ENCODE measurements around the gene CFAP54.
"Not testable (repeated sequence)": the region's sequence is repeated elsewhere in the genome, so short reads cannot be mapped to it uniquely, and the experiment has no call there.

The CFAP54 gene

DNA sequence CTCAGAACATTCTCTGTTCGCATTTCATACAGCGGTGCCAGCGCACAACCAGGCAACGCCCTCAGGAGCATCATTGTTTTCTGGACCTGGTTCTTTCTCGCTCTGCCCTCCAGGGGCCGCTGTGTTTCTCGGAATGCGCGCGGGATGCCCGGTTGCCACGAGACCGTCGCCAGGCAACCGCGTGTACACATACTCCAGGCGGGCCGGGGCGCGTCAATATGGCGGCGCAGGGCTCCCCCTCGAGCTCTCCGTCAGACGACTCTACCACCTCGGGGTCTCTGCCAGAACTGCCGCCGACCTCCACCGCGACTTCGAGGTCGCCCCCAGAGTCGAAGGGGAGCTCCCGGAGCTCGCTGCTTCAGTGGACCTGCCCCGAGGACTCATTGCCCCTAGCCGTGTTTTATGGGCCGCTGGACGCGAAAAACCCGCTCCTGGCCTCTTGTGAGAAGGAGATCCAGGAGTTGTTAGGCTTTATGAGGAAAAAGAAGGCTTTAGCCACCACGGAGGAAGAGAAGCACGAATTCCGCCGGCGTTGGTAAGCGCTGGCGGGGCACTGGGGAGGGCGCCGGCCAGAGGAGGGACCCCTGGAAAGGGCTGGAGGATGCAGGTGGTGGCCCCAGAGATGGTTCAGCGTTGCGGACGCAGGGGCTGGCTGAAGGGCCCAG is at the start of gene CFAP54:
Gene CFAP54 (plus strand): TSS at position 186 of the 665 bp plus-strand sequence. CDS start 33 bp downstream, at position 219.
- no peak for FAIRE-seq

DNA sequence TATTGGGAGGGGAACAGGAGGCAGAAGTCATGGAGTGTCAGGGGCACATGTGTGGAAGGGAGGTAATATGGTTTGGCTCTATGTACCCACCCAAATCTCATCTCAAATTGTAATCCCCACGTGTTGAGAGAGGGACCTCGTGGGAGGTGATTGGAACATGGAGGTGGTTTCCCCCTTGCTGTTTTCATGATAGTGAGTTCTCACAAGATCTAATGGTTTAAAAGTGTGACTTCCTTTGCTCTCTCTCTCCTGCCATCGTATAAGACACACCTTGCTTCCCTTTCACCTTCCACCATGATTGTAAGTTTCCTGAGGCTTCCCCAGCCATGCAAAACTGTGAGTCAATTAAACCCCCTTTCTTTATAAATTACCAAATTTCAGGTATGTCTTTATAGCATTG is 47.6 kb upstream of the CFAP54 start:
- no peak for FAIRE-seq

DNA sequence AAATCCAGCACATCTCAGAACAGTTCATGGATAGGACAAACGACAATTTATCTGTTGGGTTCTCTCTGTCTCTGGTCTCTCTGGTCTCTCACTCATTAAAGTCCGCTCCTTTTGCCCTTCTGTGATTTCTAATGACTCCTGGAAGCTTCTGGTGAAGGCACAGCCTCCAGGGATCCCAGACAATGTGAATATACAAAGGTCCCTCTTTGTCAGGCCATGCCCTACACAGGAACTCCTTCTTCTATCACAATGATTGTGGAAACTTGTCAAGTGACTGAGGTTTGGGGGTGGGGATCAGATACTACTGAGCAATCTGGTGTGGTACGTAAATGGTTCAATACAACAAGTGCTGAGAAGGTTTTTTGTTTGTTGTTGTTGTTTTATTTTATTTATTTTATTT is 46.5 kb upstream of the CFAP54 start:
- FAIRE-seq, result no peak

GRCh38 chr12:96444399-96444798 is 45.0 kb upstream of the CFAP54 start:
- no peak for FAIRE-seq

DNA sequence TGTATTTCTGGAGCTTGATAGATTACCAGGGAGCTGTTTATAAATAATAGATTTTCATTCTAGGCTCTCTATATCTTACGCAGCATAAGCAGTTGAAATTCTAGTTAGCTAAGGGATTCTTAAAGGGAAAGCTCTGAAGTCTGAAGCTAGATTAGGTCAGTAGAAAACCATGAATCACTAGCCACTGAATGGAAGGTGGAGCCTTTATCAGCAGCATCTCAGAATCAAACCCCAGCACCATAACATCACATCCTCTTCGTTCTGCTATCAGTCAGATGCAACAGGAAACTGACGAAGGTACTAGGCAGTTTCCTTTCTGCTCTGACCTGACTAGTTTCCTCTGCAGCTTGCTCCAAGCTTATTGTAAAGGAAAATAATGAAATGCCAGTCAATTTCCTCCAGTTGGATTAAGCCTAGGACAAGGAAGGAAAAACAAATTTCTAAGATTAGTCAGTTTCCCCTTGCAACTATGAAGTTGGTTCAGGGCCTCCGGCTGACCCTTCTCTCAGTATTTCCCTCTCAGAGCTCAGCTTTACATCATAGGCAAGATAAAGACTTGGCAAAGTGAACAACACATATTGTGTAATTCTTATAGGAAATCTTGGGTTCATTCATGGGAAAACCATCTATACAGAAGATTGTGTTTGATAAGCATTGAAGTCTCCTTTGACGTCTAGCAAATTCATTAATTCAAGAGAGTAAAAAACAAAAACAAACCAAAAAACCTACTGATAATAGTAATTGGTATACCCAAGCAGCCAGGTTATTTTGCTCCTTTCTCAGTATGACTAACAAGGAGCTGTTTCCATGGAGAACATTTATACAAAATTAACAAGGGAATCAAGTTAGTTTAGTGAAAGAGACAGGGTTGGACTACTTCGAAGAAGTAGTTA is 43.4 kb upstream of the CFAP54 start:
- no peak for FAIRE-seq

DNA sequence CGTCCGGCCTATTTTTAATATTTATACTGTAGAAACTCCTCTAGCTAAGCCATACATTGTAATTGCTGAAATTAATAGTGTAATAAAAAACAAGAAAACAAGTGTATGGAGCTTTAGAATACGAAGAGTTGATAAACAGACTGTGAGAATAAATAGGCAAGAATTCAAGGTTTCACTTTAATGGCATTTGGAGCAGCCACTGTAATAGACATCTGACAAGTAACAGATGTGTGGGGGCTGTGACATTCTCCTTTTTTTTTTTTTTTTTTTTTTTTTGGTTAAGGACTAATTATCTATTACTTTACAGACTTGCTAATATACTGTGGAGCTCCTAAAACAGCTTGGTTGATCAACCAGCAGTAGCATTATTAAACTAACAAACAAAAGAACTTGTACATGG is 42.1 kb upstream of the CFAP54 start:
- no peak for FAIRE-seq

- no peak for FAIRE-seq
Measured at GRCh38 chr12:96448300-96448699, 41.1 kb upstream of the CFAP54 start.

DNA sequence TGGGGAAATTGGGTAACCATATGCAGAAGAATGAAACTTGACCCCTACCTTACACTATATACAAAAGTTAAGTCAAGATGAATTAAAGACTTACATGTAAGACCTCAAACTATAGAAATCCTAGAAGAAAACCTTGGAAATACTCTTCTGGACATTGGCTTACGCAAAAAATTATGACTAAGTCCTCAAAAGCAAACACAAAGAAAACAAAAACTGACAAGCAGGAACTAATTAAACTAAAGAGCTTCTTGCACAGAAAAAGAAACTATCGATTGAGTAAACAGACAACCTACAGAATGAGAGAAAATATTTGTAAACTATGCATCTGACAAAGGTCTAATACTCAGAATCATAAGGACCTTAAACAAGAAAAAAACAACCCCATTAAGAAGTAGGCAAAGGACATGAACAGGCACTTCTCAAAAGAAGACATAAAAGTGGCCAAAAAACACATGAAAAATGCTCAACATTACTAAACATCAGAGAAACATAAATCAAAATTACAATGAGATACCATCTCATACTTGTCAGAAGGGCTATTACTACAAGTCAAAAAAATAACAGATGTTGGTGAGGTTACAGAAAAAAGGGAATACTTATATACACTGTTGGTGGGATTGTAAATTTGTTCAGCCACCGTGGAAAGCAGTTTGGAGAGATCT is 37.0 kb upstream of the CFAP54 start:
- FAIRE-seq, result no peak

GRCh38 chr12:96454396-96454795 is 35.0 kb upstream of the CFAP54 start:
- no peak for FAIRE-seq

DNA sequence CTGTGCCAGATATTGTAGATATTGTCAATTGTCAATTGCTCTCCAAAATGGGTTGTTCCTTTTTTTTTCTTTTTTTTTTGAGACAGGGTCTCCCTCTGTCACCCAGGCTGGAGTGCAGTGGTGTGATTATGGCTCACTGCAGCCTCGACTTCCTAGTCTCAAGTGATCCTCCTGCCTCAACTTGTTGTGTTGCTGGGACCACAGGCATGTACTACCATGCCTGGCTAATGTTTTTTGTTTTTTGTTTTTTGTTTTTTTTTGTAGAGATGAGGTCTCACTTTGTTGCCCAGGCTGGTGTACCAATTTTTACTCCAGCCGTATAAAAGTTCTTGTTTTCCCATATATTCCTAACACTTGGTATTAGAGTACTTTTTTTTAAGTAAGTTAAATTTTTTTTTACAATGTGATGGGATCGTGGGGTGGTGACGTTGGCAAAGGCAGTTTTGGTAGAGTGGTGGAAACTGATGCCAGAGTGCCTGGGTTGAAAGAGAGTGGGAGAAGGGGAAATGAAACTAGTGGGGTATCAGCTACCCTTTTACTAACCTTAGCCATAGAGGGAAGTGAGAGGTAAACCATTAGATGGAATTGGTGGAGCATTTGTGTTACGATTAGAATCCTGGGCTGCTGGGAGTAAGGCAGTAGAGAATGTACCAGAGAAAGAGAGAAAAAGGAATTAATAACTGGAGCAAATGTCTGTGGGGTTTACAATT is 33.0 kb upstream of the CFAP54 start:
- FAIRE-seq, result no peak

DNA sequence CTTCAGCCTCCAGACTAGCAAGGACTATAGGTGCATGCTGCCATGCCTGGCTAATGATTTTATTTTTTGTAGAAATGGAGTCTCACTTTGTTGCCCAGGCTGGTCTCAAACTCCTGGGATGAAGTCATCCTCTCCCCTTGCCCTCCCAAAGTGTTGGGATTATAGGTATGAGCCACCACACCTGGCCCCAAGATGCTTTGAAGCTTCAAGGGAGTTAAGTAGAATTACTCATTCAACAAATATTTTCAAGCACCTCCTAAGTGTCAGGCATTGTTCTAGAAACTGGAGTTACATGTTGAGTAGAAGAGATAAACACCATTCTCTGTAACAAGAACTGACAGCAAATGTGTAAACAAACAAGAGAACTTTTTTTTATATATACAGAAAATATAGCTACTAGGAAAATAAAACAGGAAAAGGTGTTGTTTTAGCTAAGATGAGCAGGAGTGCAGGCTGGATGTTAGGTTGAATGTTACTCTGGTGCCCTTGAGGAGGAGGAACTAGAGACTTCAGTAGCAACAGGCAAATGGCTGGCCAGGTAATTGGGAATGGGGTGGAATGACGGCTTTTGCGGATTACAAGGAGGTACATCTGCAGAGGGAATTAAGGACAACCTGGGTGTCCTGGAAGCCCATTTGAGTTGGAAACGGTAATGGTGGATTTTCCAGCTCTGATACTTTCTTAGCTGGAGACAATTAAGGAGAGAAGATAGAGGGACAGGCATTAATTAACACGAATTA is 32.0 kb upstream of the CFAP54 start:
- FAIRE-seq, result no peak

DNA sequence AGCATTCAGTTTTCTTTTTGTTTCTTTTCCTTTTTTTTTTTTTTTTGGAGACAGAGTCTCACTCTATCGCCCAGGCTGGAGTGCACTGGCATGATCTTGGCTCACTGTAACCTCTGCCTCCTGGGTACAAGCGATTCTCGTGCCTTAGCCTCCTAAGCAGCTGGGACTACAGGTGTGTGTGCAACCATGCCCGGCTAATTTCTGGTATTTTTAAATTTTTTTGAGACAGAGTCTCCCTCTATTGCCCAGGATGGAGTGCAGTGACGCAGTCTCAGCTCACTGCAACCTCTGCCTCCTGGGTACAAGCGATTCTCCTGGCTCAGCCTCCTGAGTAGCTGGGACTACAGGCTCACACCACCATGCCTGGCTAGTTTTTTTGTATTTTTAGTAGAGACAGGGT is 30.1 kb upstream of the CFAP54 start:
- FAIRE-seq, result not testable (repeated sequence)

- FAIRE-seq, result no peak
Measured at GRCh38 chr12:96462571-96463280, 26.7 kb upstream of the CFAP54 start.

GRCh38 chr12:96465896-96466295 is 23.5 kb upstream of the CFAP54 start:
- no peak for FAIRE-seq

DNA sequence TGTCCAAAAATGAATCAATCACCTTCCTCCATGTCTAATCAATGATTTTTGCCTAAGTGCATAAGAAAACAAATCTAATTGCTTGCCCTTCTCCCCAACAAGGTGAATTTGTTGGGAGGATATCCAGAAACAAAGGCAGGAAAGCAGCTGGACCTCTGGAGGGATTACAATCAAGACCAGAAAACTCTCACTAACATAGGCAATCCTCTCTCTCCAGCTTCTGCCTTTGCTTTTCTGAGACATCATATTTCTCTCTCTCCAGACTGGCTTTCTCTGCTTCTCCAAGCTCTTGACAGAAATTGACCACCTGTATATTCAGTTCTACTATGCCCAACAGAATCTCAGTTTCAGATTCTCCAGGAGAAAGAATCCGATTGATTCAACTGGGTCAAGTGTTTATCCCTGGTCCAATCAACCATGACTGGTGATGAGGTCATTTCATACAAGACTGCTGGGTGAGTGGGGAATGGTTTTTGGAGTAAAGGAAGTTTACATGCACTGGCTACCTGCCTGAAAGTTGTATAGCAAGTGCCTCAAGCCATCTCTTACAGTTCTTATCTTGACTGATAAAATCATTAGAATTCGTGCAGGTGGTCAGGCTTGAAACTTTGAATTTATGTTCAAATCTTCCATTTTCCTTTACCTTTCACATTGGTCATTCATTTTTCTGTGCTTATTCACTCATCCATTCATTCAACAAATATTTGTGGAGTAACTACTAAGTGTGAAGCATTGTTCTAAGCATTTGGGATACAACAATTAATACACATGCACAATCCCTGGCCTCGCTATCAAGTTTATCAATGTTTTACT is 22.2 kb upstream of the CFAP54 start:
- no peak for FAIRE-seq

DNA sequence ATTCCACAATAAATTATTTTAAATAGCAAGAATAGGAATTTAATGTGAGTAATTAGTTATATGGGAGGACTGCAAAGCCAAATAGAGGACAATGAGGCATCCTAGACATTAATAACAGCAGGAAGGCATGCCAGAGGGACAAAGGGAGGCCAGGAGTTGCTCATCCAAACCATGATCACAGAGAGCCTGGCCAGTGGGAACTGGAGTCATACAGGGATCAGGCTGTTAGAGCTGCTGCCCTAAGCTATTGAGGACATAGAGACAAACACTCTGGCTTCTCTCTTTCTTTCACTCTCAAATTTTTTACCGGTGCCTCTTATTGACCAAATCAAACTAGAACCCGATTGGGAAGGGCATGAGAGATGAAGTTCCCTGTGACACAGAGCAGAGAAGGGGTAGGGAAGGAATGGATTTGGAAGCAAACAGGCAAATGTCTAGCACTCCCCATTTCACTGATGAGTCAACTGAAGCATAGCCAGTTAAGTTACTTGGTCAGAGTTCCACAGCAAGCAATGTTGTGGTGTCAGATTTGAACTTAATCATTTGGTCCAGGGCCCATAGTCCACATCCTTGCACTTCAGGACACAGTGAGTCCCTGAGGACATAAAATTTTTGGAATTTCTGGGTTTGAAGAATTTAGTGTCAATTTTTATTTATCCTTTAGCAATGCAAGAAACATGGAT is 17.9 kb upstream of the CFAP54 start:
- FAIRE-seq, result no peak

DNA sequence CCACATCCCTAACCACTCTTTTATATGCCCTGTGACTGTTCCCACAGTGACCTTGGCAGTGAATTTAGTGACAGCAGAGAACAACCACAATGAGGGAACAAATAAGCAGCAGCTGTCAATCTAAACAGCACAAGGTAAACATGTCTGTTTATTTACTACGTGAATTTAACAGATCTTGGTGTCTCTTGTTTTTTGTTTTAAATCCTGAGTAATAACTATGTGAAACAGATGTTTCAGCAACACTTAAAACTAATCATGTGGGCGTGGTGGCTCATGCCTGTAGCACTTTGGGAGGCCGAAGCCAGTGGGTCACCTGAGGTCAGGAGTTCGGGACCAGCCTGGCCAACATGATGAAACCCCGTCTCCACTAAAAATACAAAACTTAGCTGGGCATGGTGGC is 17.0 kb upstream of the CFAP54 start:
- no peak for FAIRE-seq

DNA sequence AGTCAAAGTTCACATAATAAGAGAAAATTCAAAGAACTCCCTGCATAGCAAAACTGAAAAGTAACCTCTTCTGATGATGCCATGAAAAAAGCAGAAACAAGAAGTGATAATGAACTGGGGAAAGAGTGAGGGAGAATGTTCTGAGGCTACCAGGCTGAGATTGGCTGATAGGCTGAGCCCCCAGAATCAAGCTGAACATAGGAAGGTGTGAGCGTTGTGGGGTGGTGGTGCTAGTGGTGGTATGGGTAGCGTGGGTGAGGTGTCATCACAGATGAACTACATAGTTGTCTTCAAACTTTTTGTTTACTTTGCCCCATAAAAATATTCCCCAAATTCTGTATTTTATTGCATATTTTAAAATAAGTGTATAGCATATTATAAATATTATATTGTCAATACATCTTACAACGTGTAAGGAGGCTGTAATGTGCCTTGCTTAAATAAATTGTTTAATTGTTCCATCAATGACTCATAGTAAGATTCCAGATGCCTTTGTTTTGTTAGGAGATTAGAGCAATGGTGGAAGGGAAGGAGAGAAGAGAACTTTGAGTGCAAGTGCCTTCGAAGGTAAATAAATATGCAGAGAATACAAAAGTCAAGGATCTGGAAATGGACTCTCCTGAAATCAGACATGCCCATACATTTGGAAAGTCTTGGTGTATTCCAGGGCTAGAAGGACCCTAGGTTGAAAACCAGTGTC is 15.8 kb upstream of the CFAP54 start:
- no peak for FAIRE-seq

- no peak for FAIRE-seq
Measured at GRCh38 chr12:96474206-96474605, 15.2 kb upstream of the CFAP54 start.

GRCh38 chr12:96478011-96478410 is 11.4 kb upstream of the CFAP54 start:
- FAIRE-seq, result no peak
